AG10803 (cell line): Measurements from ENCODE around the gene DNAH7.

Experiments used
- DNase-seq: peaks from one replicate; pipeline ENCODE4 v3.0.0; 2010; ENCODE audit warnings: low read depth
- H3K4me3 ChIP-seq: 2 replicates; pipeline ENCODE4 v1.5.1; 2011; ENCODE audit warnings: mild to moderate bottlenecking, low read length, control low read depth
- CTCF ChIP-seq: conservative IDR thresholded peaks from 2 replicates; pipeline ENCODE4 v1.5.1; 2011; ENCODE audit warnings: mild to moderate bottlenecking, low read length, control low read depth, inconsistent platforms

DNAH7 gene

GRCh38 chr2:196077821-196078220 is 9.2 kb upstream of the DNAH7 start:
- no peak for DNase-seq
- H3K4me3 ChIP-seq: no peak overlapping the region
- TF ChIP-seq CTCF: no peak

- no peak overlapping the region for H3K4me3 ChIP-seq
- DNase-seq: no peak
- no peak for TF ChIP-seq CTCF
Observed at GRCh38 chr2:196076778-196077568, 8.3 kb upstream of the DNAH7 start.

GRCh38 chr2:196075196-196075595 is 6.6 kb upstream of the DNAH7 start:
- no peak for TF ChIP-seq CTCF
- H3K4me3 ChIP-seq: no peak overlapping the region

GRCh38 chr2:196074631-196075030 is 6.0 kb upstream of the DNAH7 start:
- TF ChIP-seq CTCF: no peak
- no peak overlapping the region for H3K4me3 ChIP-seq
- no peak for DNase-seq

More at GRCh38 chr2:196075196-196075595, 6.6 kb upstream of the DNAH7 start:
- peak; percentile 23 for DNase-seq

- TF ChIP-seq CTCF: no peak
- H3K4me3 ChIP-seq: no peak overlapping the region
- no peak for DNase-seq
Observed at GRCh38 chr2:196073521-196073920, 4.9 kb upstream of the DNAH7 start.

- no peak for DNase-seq
- TF ChIP-seq CTCF: no peak
- H3K4me3 ChIP-seq: no peak overlapping the region
Observed at GRCh38 chr2:196067088-196067382, 1.6 kb downstream of the DNAH7 start.

- no peak overlapping the region for H3K4me3 ChIP-seq
- peak; percentile 70 for TF ChIP-seq CTCF
- DNase-seq: peak; percentile 32
Observed at GRCh38 chr2:196066291-196067087, 2.1 kb downstream of the DNAH7 start.
